Erythroblast (primary cell): ENCODE results near the gene TCF3.

Source experiments
- GATA1 ChIP-seq: IDR thresholded peaks from 2 replicates; pipeline ENCODE4 v1.6.1; 2011; ENCODE audit warnings: low read depth, mild to moderate bottlenecking, control low read depth, low read length, moderate library complexity
- POLR2A ChIP-seq: IDR thresholded peaks from 2 replicates; pipeline ENCODE4 v1.6.1; 2011; ENCODE audit warnings: mild to moderate bottlenecking, low read length

DNA sequence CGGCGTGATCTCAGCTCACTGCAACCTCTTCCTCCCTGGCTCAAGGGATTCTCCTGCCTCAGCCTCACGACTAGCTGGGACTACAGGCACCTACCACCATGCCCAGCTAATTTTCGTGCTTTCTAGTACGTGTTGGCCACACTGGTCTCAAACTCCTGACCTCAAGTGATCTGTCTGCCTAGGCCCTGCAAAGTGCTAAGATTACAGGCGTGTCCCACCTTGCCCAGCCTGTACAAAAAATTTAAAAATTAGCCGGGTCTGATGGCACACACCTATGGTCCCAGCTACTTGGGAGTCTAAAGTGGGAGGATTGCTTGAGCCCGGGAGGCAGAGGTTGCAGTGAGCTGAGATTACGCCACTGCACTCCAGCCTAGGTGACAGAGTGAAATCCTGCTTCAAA lies 79.6 kb downstream of the TCF3 start:
- no peak for TF ChIP-seq POLR2A
- TF ChIP-seq GATA1: no peak
